ENCODE data around the gene RGS6. TPM values are rescaled to one million over a fixed set of nuclear protein-coding genes. Genes with fewer than 3 reads are reported as not detected.
A peak's percentile ranks its signal among the peaks of the same experiment; 100 is the strongest.

The RGS6 gene
- total and polyA plus RNA-seq, 2 donors (not counting 1 experiment from before 2014, with no cell fraction given), result not detected

GRCh38 chr14:72492196-72492595, 560.0 kb downstream of the RGS6 start:
- Histone ChIP-seq H3K9ac (ENCODE audit: insufficient read depth, low read length) (no peak overlapping the region), H3K4me1 (ENCODE audit: control insufficient read depth, extremely low read depth, insufficient read depth, low read length) (no peaks in the 10 kb centered on the region), H3K27ac (ENCODE audit: insufficient read depth, low read length) (no peak overlapping the region), H3K79me2 (ENCODE audit: control insufficient read depth, insufficient read depth, low read length) (no peaks in the 10 kb centered on the region), H3K27me3 (ENCODE audit: control insufficient read depth, insufficient read depth, low read length) (no peaks in the 10 kb centered on the region), H4K20me1 (ENCODE audit: control insufficient read depth, extremely low read depth, insufficient read depth, low read length) (no peaks in the 10 kb centered on the region), H3K4me2 (ENCODE audit: extremely low read depth, insufficient read depth, low read length) (no peak overlapping the region), H3K4me3 (replicated peaks in 1 of 4; ENCODE audit: control extremely low read depth in 1 of 4, insufficient read depth in 1 of 4, low read depth in 3 of 4, low read length in 4 of 4) (no peak overlapping the region), H3K9me3 (ENCODE audit: control insufficient read depth, insufficient read depth, low read depth, low read length) (no peaks in the 10 kb centered on the region), H3K36me3 (ENCODE audit: control insufficient read depth, insufficient read depth, low read length) (no peaks in the 10 kb centered on the region), H2AFZ (ENCODE audit: low read length) (no peak overlapping the region)
- no peak for DNase-seq (ENCODE audit: low read depth in 2 of 2)
- no peak for TF ChIP-seq EZH2 (IDR thresholded peaks at IDR 0.05; ENCODE audit: low read length, missing control alignments)
- no peak for TF ChIP-seq CTCF (conservative IDR thresholded peaks at IDR 0.05 in 1 of 2, IDR thresholded peaks at IDR 0.05 in 1 of 2; ENCODE audit: low read depth in 1 of 2, low read length in 2 of 2)

- Histone ChIP-seq H3K27me3 (ENCODE audit: control insufficient read depth, insufficient read depth, low read length) (peaks cover 2% of the 10 kb centered on the region), H3K27ac (ENCODE audit: insufficient read depth, low read length) (no peak overlapping the region), H3K4me2 (ENCODE audit: extremely low read depth, insufficient read depth, low read length) (no peak overlapping the region), H3K4me1 (ENCODE audit: control insufficient read depth, extremely low read depth, insufficient read depth, low read length) (no peaks in the 10 kb centered on the region), H3K36me3 (ENCODE audit: control insufficient read depth, insufficient read depth, low read length) (no peaks in the 10 kb centered on the region), H3K79me2 (ENCODE audit: control insufficient read depth, insufficient read depth, low read length) (no peaks in the 10 kb centered on the region), H3K9me3 (ENCODE audit: control insufficient read depth, insufficient read depth, low read depth, low read length) (no peaks in the 10 kb centered on the region), H2AFZ (ENCODE audit: low read length) (no peak overlapping the region), H4K20me1 (ENCODE audit: control insufficient read depth, extremely low read depth, insufficient read depth, low read length) (no peaks in the 10 kb centered on the region), H3K4me3 (replicated peaks in 1 of 4; ENCODE audit: control extremely low read depth in 1 of 4, insufficient read depth in 1 of 4, low read depth in 3 of 4, low read length in 4 of 4) (no peak overlapping the region), H3K9ac (ENCODE audit: insufficient read depth, low read length) (no peak overlapping the region)
- TF ChIP-seq CTCF (conservative IDR thresholded peaks at IDR 0.05 in 1 of 2, IDR thresholded peaks at IDR 0.05 in 1 of 2; ENCODE audit: low read depth in 1 of 2, low read length in 2 of 2) (no peak), EZH2 (IDR thresholded peaks at IDR 0.05; ENCODE audit: low read length, missing control alignments) (no peak)
- DNase-seq (ENCODE audit: low read depth in 2 of 2), result peak; percentile 11 to 77
These were observed 563.4 kb downstream of the RGS6 start for GRCh38 chr14:72495668-72496067.

- Histone ChIP-seq H3K36me3 (ENCODE audit: control insufficient read depth, insufficient read depth, low read length) (no peaks in the 10 kb centered on the region), H2AFZ (ENCODE audit: low read length) (no peak overlapping the region), H3K9ac (ENCODE audit: insufficient read depth, low read length) (no peak overlapping the region), H3K4me2 (ENCODE audit: extremely low read depth, insufficient read depth, low read length) (no peak overlapping the region), H4K20me1 (ENCODE audit: control insufficient read depth, extremely low read depth, insufficient read depth, low read length) (no peaks in the 10 kb centered on the region), H3K79me2 (ENCODE audit: control insufficient read depth, insufficient read depth, low read length) (no peaks in the 10 kb centered on the region), H3K9me3 (ENCODE audit: control insufficient read depth, insufficient read depth, low read depth, low read length) (no peaks in the 10 kb centered on the region), H3K4me3 (replicated peaks in 1 of 4; ENCODE audit: control extremely low read depth in 1 of 4, insufficient read depth in 1 of 4, low read depth in 3 of 4, low read length in 4 of 4) (no peak overlapping the region), H3K4me1 (ENCODE audit: control insufficient read depth, extremely low read depth, insufficient read depth, low read length) (no peaks in the 10 kb centered on the region), H3K27me3 (ENCODE audit: control insufficient read depth, insufficient read depth, low read length) (peaks cover 6% of the 10 kb centered on the region), H3K27ac (ENCODE audit: insufficient read depth, low read length) (no peak overlapping the region)
- no peak for DNase-seq (ENCODE audit: low read depth in 2 of 2)
- no peak for TF ChIP-seq EZH2 (IDR thresholded peaks at IDR 0.05; ENCODE audit: low read length, missing control alignments)
- no peak for TF ChIP-seq CTCF (conservative IDR thresholded peaks at IDR 0.05 in 1 of 2, IDR thresholded peaks at IDR 0.05 in 1 of 2; ENCODE audit: low read depth in 1 of 2, low read length in 2 of 2)
These were observed 566.4 kb downstream of the RGS6 start for GRCh38 chr14:72498646-72499045.

All from fibroblast of lung (primary cell).